Measurements from ENCODE around the gene ITGB3. TPM values are rescaled to one million over a fixed set of nuclear protein-coding genes. Genes with fewer than 3 reads are reported as not detected.

ITGB3 gene
- total RNA-seq, 1 donor from 2014 or later = 4.1 TPM

GRCh38 chr17:47237841-47238240 lies 15.8 kb upstream of the ITGB3 start:
- no peak for ATAC-seq (ENCODE audit: low read depth)
- no peak for DNase-seq
- ChIA-PET CTCF (interaction anchor here (1.2 kb wide), 1 partner anchor 12 kb away, joined by 3 read pairs; no protein-coding TSS in a partner anchor), POLR2A (interaction anchor here (0.6 kb wide), 1 partner anchor 11 kb away, joined by 4 read pairs; no protein-coding TSS in a partner anchor)
- Mint-ChIP-seq H3K4me1 (peaks cover 18% of the 10 kb centered on the region), H3K9me3 (no peaks in the 10 kb centered on the region), H3K4me3 (no peak overlapping the region), H3K27me3 (no peaks in the 10 kb centered on the region), H3K36me3 (ENCODE audit: low read depth) (no peaks in the 10 kb centered on the region), H3K27ac (no peak overlapping the region)
- intact Hi-C loops (cut with micrococcal nuclease) = no loop called here
- TF ChIP-seq CTCF (IDR thresholded peaks at IDR 0.05) = no peak

DNA sequence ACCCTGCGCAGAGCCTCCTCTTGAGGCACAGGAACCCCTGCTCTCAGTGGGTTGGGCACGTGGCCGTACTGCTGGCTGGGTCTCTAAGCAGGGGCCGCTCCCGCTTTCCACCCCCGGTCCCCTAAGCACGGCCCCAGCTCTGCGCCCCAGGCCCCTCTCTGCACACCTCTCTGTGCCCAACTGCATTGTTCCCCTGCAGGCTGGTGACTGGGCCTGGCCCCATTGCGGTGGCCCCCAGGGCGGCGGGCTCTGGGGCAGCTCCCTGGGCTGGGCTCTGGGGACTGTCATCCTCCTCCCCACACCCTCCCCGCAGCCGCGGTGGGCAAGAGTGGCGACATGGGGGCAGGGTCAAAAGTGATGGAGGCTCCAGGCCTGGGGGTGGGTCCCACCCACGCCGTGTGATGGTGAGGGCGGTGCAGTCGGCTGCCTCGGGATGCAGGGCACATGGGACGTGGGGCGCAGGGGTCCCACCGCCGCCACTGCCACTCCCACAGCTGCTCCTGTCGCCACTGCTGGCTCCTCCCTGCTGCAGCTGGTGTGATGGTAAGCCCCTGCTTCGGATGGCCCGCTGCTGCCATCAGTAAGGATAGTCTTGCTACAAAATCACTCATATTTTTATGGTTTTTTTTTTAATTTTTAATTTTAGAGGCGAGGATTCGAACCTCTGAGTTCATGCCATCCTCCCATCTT lies 15.2 kb upstream of the ITGB3 start:
- intact Hi-C loops (cut with micrococcal nuclease) = no loop called here
- Mint-ChIP-seq H3K27ac (no peak overlapping the region), H3K4me3 (no peak overlapping the region), H3K36me3 (ENCODE audit: low read depth) (no peaks in the 10 kb centered on the region), H3K27me3 (no peaks in the 10 kb centered on the region), H3K9me3 (no peaks in the 10 kb centered on the region), H3K4me1 (peaks cover 20% of the 10 kb centered on the region)
- no peak for TF ChIP-seq CTCF (IDR thresholded peaks at IDR 0.05)
- ATAC-seq (ENCODE audit: low read depth) (no peak), DNase-seq (no peak)
- ChIA-PET CTCF (interaction anchor here (1.0 kb wide), 1 partner anchor 9 kb away, joined by 3 read pairs; no protein-coding TSS in a partner anchor), POLR2A (interaction anchor here (0.6 kb wide), 1 partner anchor 10 kb away, joined by 4 read pairs; no protein-coding TSS in a partner anchor)

- POLR2A ChIA-PET = interaction anchor here (1.0 to 1.4 kb wide), 2 partner anchors 46 to 84 kb away, joined by 3 to 4 read pairs; partner anchors contain the start of gene EFCAB13
- H3K4me1 Mint-ChIP-seq = peaks cover 31% of the 10 kb centered on the region
- CTCF ChIA-PET = interaction anchor here (1.1 kb wide), 1 partner anchor 76 kb away, joined by 3 read pairs; no protein-coding TSS in a partner anchor
- no peaks in the 10 kb centered on the region for H3K27me3 Mint-ChIP-seq
- TF ChIP-seq CTCF (IDR thresholded peaks at IDR 0.05) = no peak
- ATAC-seq (ENCODE audit: low read depth) (no peak), DNase-seq (no peak)
- H3K36me3 Mint-ChIP-seq (ENCODE audit: low read depth) = no peaks in the 10 kb centered on the region
- H3K9me3 Mint-ChIP-seq = no peaks in the 10 kb centered on the region
- no peak overlapping the region for H3K4me3 Mint-ChIP-seq
- H3K27ac Mint-ChIP-seq = peak overlapping the region; percentile 10
- intact Hi-C loops (cut with micrococcal nuclease) = no loop called here
These were observed 14.0 kb upstream of the ITGB3 start for GRCh38 chr17:47239619-47239966.

DNA sequence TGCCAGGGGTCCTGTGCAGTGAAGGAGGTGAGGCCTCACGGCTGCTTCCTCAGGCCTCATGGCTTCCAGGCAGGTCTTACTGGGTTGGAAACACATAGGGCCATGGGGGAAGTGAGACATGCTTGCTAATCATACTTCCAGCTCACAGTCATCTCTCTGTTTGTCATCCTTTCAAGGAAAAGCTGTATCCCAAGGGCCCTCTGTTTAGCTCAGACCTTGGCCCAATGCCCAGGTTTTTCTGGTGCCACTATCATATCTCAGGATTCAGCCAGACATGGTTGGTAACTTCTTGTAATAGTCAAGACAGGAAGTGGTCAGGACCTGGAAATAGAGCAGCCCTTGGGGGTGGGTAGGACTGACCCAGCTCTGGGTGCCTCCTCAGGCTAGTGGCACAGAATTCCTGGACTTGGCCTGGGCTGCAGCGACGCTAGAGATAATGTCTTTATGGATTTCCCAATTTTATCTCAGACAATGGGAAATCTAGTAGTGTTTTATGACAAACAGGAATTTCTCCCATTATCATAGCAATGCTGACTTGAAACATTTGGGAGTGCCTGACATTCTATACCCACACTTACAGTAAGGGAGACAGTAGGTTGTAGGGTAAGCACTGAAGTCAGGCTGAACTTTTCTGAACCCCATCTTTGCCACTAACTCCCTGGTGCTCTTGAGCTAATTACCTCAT lies 13.5 kb upstream of the ITGB3 start:
- no peak for TF ChIP-seq CTCF (IDR thresholded peaks at IDR 0.05)
- POLR2A ChIA-PET = interaction anchor here (1.0 to 1.4 kb wide), 3 partner anchors 45 to 84 kb away, joined by 3 to 9 read pairs (median 4); partner anchors contain the start of gene EFCAB13
- H3K4me1 Mint-ChIP-seq = peaks cover 36% of the 10 kb centered on the region
- intact Hi-C loops (cut with micrococcal nuclease) = no loop called here
- H3K4me3 Mint-ChIP-seq = no peak overlapping the region
- ATAC-seq (ENCODE audit: low read depth) (peak; percentile 43), DNase-seq (no peak)
- CTCF ChIA-PET = interaction anchor here (1.1 kb wide), 1 partner anchor 75 kb away, joined by 3 read pairs; no protein-coding TSS in a partner anchor
- H3K27ac Mint-ChIP-seq = peak overlapping the region; percentile 10
- H3K27me3 Mint-ChIP-seq = no peaks in the 10 kb centered on the region
- H3K36me3 Mint-ChIP-seq (ENCODE audit: low read depth) = no peaks in the 10 kb centered on the region
- H3K9me3 Mint-ChIP-seq = no peaks in the 10 kb centered on the region

DNA sequence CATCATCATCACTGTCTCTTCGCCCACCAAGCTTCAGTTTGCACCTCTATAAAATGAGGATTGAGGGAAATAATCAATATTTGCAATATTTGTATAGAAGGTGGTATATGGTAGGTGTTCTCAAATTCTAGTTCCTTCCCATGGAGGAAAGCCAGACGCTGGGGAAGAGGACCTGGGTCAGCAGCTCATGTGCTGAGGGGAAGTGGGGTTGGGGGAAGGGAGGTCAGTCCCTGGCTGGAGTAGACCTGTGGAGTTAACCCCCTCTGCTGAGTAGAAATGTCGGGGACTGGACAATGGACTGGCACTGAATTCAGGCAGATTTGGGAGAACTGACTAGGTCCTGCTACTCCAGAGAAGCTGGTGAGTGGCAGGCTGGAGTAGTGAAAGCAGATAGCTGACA lies 12.8 kb upstream of the ITGB3 start:
- Mint-ChIP-seq H3K4me3 (no peak overlapping the region), H3K27me3 (no peaks in the 10 kb centered on the region), H3K4me1 (peaks cover 37% of the 10 kb centered on the region), H3K27ac (no peak overlapping the region), H3K36me3 (ENCODE audit: low read depth) (no peaks in the 10 kb centered on the region), H3K9me3 (no peaks in the 10 kb centered on the region)
- DNase-seq (no peak), ATAC-seq (ENCODE audit: low read depth) (no peak)
- intact Hi-C loops (cut with micrococcal nuclease) = no loop called here
- ChIA-PET POLR2A (interaction anchor here (0.7 to 1.0 kb wide), 3 partner anchors 47 to 84 kb away, joined by 3 to 9 read pairs (median 3); partner anchors contain the start of gene EFCAB13), CTCF (no interaction called here)
- no peak for TF ChIP-seq CTCF (IDR thresholded peaks at IDR 0.05)

Measured in activated B cell treated with CpG ODN at 0.5 μM for 24 hours (primary cell).